ENCODE measurements around the gene HYCC1.
"Not testable (repeated sequence)": the region's sequence is repeated elsewhere in the genome, so short reads cannot be mapped to it uniquely, and the experiment has no call there.

Gene HYCC1

DNA sequence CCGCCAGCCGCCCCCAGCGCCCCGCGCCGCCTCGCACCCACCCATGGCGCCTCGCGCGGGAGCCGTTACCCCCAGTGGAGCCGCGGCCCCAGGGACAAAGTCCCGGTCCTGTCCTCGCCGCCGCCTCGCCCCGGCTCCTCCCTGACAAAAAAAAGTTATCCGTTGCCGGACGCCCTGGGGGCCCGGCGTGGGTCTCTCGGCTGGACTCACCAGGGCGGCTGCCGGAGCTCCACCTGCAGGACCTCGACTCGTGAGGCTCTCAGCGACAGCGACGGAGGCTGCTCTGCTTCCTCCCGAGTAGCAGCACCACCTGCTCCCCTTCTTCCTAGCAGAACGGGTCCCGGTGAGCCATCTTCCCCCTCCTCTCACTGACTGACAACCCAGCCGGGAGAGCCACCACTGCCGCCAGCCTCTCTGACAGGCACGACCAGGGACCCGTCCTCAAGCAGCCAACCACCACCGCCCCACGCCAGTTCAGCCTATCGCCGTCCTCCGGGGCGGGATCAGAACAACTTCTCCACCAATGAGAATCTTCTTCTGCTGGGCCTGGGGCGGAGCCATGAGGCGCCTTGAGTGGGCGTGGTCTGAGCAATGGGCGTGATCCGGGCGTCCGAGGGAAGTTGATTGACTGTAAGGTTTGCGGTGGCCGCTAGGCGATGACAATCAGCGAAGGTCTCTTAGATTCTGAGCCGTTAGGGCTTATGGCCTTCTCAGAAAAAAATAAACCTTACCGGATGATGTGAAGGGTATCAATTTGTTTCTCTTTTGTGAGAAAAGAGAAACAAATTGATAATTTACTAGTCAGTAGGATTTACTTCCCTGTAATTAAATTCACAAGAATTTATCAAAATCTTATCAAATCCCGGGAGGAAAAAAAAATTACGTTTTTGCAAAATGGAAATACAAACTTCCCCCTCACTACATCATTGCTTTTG is at the start of gene HYCC1:
Gene HYCC1 (minus strand): TSS at position 416 of the 935 bp plus-strand sequence. CDS start 23,019 bp downstream, outside the sequence.
- intact Hi-C loops (cut with DNase I) = no loop called here
- DNase-seq = peak; percentile 99 to 100 (median 100)

GRCh38 chr7:23062452-23062851 is 48.5 kb upstream of the HYCC1 start:
- peak; percentile 26 to 91 (median 69) for DNase-seq
- intact Hi-C loops (cut with DNase I) = no loop called here

- no peak for DNase-seq
- intact Hi-C loops (cut with DNase I) = no loop called here
Measured at GRCh38 chr7:23061327-23061726, 47.4 kb upstream of the HYCC1 start.

GRCh38 chr7:23058408-23059096 is 44.6 kb upstream of the HYCC1 start:
- intact Hi-C loops (cut with DNase I) = loop anchor here (10.0 kb wide), 2 partner anchors 234 to 504 kb away; partner anchors contain the start of gene TOMM7

DNA sequence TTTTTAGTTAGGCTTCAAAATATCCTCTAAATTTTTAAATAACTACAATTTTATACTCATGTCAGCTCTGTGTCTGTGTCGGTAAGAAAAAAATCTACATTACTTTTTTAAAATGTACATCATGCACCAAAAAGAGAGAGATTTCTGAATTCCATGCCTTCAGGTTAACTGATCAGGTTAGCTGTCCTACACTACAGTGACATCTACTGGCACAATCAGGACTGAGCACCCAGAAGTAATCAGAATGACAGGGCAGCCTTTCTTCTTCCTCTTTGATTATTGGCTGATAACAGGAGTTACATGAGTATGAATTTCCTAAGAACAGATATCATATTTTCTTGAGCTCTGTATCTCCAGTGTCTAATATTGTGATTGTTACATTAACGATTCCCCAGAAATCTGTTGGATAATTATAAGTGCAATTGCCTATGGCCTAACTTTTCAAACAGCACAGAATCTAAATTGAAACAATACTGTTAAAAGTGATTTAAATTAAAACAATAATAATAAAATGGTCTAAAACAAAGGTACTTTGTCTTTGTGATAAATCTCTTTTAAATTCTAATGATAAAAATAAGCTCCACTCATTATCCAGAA is 41.8 kb upstream of the HYCC1 start:
- DNase-seq = peak in 35 of 42 donors; percentile 11 to 88 (median 66)
- intact Hi-C loops (cut with DNase I) = loop anchor here (10.0 kb wide), 2 partner anchors 231 to 501 kb away; partner anchors contain the start of gene TOMM7

More at GRCh38 chr7:23058408-23059096, 44.6 kb upstream of the HYCC1 start:
- DNase-seq = peak in 30 of 42 donors; percentile 7 to 76 (median 38)

DNA sequence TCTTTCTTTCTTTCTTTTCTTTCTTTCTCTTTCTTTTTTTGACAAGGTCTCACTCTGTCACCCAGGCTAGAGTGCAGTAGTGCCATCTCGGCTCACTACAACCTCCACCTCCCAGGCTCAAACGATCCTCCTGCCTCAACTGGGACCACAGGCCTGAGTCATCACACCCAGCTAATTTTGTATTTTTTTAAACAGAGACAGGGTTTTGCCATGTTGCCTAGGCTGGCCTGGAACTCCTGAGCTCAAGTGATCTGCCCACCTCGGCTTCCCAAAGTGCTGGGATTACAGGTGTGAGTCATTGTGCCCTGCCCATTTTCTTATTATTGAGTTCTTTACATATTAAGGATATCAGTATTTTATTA is 37.2 kb upstream of the HYCC1 start:
- not testable (repeated sequence) for DNase-seq
- intact Hi-C loops (cut with DNase I) = loop anchor here (10.0 kb wide), 2 partner anchors 226 to 496 kb away; partner anchors contain the start of gene TOMM7

GRCh38 chr7:23046336-23046735 is 32.4 kb upstream of the HYCC1 start:
- DNase-seq; intact Hi-C loops (cut with DNase I): not testable (repeated sequence)

DNA sequence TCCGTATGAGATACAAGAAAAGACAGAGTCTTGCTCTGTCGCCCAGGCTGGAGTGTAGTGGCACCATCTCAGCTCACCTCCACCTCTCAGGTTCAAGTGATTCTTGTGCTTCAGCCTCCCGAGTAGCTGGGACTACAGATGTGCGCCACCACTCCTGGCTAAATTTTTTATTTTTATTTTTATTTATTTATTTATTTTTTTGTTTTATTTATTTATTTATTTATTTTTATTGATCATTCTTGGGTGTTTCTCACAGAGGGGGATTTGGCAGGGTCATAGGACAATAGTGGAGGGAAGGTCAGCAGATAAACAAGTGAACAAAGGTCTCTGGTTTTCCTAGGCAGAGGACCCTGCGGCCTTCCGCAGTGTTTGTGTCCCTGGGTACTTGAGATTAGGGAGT is 31.2 kb upstream of the HYCC1 start:
- intact Hi-C loops (cut with DNase I); DNase-seq: not testable (repeated sequence)

DNA sequence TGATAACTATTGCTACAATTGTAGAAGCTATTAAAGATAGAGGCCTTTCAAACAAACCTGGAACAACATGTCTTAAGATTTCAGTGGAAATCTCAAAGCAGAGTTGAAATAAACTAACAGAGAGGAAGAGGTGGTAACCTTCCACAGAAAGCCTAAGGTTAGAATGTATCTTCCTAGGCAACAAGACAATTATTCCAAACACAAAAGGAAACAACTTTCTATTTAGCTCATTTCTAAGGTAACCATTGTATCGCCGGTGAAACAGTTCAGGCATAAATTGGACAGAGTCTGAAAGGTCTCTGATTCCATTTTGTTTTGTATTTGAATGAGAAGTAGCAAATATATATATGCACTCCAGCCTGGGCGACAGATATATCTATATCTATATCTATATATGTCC is 30.7 kb upstream of the HYCC1 start:
- DNase-seq = no peak
- intact Hi-C loops (cut with DNase I) = no loop called here

GRCh38 chr7:23043441-23043840 is 29.5 kb upstream of the HYCC1 start:
- intact Hi-C loops (cut with DNase I) = no loop called here
- DNase-seq = no peak

DNA sequence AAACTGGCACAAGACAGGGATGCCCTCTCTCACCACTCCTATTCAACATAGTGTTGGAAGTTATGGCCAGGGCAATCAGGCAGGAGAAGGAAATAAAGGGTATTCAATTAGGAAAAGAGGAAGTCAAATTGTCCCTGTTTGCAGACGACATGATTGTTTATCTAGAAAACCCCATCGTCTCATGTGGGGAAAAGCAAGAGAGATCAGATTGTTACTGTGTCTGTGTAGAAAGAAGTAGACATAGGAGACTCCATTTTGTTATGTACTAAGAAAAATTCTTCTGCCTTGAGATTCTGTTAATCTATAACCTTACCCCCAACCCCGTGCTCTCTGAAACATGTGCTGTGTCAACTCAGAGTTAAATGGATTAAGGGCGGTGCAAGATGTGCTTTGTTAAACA is 25.7 kb upstream of the HYCC1 start:
- DNase-seq; intact Hi-C loops (cut with DNase I): not testable (repeated sequence)

DNA sequence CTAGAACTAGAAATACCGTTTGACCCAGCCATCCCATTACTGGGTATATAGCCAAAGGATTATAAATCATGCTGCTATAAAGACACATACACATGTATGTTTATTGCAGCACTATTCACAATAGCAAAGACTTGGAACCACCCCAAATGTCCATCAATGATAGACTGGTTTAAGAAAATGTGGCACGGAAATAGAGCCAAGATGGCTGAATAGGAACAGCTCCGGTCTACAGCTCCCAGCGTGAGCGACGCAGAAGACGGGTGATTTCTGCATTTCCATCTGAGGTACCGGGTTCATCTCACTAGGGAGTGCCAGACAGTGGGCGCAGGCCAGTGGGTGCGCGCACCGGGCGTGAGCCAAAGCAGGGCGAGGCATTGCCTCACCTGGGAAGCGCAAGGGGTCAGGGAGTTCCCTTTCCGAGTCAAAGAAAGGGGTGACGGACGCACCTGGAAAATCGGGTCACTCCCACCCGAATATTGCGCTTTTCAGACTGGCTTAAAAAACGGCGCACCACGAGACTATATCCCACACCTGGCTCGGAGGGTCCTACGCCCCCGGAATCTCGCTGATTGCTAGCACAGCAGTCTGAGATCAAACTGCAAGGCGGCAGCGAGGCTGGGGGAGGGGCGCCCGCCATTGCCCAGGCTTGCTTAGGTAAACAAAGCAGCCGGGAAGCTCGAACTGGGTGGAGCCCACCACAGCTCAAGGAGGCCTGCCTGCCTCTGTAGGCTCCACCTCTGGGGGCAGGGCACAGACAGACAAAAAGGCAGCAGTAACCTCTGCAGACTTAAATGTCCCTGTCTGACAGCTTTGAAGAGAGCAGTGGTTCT is 21.8 kb upstream of the HYCC1 start:
- intact Hi-C loops (cut with DNase I); DNase-seq: not testable (repeated sequence)

GRCh38 chr7:23027261-23027660 is 13.3 kb upstream of the HYCC1 start:
- no peak for DNase-seq
- intact Hi-C loops (cut with DNase I) = no loop called here

DNA sequence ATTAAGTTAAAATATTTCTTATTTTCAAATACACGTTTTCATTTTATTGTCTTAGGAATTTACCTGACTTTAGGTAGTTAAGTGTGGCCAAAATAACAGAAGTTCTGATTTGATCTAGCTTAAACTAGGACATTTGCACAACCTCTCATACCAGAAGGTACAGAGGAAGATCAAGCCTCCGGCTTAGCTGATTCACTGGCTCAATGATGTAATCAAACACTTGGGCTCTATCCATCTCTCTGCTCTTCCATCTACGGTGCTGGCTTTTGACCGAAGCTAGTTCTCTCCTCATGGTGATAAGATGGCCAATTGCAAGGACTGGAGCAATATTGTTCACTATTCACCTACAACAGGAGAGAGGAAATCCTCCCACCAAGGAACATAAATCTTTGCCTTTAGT is 12.2 kb upstream of the HYCC1 start:
- intact Hi-C loops (cut with DNase I) = no loop called here
- DNase-seq = no peak

DNA sequence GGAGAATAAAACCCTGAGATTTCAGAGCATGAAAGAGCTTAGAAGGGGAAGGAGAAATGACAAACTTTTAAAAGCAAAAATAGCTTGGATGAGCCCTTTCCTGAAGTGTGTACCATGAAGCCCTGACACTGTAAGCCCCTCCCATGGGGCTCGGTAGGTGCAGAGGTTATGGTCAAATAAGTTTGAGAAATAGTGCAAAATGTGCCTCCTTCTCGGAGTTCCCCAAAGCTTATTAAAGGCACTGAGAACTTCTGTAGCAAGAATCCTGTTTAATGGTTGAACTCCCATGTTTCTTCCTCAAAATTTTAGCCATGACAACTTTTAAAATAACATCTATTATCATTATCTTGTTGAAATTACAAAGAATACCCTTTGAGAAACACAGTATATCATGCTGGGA is 10.5 kb upstream of the HYCC1 start:
- intact Hi-C loops (cut with DNase I) = no loop called here
- no peak for DNase-seq

- DNase-seq = no peak
- intact Hi-C loops (cut with DNase I) = no loop called here
Measured at GRCh38 chr7:23022851-23023250, 8.9 kb upstream of the HYCC1 start.

DNA sequence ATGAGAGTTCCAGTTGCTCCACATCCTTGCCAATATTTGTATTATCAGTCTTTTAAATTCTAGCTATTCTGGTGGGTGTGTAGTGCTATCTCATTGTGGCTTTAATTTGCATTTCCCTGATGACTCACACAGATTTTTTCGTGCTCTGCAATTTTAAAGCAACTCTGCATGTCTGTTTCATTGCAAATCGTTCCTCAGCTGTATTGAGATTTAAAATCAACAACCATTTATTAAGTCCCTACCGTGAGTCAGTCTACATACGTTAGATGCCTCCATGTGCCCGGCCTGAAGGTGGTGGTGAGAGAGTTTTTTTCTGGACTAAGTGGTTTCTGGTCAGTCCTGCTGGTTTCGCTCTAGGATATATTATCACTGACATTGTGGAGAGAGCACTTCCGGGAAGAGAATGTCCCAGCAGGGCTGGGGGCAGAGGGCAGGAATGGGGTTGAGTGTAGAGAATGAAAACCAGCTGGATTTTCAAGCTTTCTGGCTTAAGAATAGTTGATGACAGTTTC is 8.4 kb upstream of the HYCC1 start:
- no peak for DNase-seq
- intact Hi-C loops (cut with DNase I) = no loop called here

GRCh38 chr7:23021596-23021995 is 7.7 kb upstream of the HYCC1 start:
- DNase-seq = no peak
- intact Hi-C loops (cut with DNase I) = no loop called here

Measured in head of caudate nucleus (tissue), 42 donors.